Stomach (tissue), 4 donors: Measurements from ENCODE around the gene NINL.

Experiments used
- POLR2A ChIP-seq, 4 donors: fragments of 450-650 bp; IDR thresholded peaks; one replicate each; pipeline ENCODE4 v1.6.1; 2016; ENCODE audit warnings: antibody characterized with exemption in 4 of 4, control low read depth in 2 of 4, mild to moderate bottlenecking in 1 of 4, moderate library complexity in 1 of 4
- POLR2AphosphoS5 ChIP-seq, 3 donors: sonication (generic); formaldehyde crosslinking; IDR thresholded peaks; one replicate each; pipeline ENCODE4 v1.6.1; 2016; ENCODE audit warnings: antibody characterized with exemption in 3 of 3
- TF ChIP-seq, protein P1 (sequence below), 7 experiments: fragments of 450-650 bp in 4 of 7; fragments of 200-600 bp in 3 of 7; sonication (generic) in 3 of 7; IDR thresholded peaks; one replicate each; pipeline ENCODE4 v1.5.1; 2016 to 2019; ENCODE audit warnings: antibody characterized with exemption in 7 of 7, control low read depth in 2 of 7, mild to moderate bottlenecking in 1 of 7

DNA sequence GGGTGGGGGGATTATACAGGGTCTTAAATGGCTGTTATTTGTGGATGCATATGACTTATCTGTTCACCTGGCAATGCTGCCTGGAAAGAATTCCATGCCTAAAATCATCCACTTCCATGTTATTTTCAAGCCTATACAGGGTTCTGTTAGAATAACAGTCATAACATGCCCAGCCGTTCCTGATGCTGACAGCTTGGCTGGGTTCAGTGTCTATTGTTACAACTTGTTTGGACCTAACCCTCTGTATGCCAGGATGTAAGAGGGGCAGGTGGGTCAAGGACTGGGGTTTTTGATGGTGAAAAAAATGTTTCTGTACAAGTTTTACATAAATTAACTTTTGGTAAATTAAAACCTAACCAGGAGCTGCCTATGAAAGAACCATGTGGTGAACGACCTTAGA is 98.0 kb downstream of the NINL start:
- TF ChIP-seq, protein P1, sequence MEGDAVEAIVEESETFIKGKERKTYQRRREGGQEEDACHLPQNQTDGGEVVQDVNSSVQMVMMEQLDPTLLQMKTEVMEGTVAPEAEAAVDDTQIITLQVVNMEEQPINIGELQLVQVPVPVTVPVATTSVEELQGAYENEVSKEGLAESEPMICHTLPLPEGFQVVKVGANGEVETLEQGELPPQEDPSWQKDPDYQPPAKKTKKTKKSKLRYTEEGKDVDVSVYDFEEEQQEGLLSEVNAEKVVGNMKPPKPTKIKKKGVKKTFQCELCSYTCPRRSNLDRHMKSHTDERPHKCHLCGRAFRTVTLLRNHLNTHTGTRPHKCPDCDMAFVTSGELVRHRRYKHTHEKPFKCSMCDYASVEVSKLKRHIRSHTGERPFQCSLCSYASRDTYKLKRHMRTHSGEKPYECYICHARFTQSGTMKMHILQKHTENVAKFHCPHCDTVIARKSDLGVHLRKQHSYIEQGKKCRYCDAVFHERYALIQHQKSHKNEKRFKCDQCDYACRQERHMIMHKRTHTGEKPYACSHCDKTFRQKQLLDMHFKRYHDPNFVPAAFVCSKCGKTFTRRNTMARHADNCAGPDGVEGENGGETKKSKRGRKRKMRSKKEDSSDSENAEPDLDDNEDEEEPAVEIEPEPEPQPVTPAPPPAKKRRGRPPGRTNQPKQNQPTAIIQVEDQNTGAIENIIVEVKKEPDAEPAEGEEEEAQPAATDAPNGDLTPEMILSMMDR (IDR thresholded peaks at IDR 0.05): no peak
- TF ChIP-seq POLR2AphosphoS5 (IDR thresholded peaks at IDR 0.05) (no peak), POLR2A (IDR thresholded peaks at IDR 0.05) (no peak)
